Left forelimb (tissue), 1 donor: ENCODE measurements around the gene SCAI.
"Not testable (repeated sequence)": the region's sequence is repeated elsewhere in the genome, so short reads cannot be mapped to it uniquely, and the experiment has no call there.

Source experiments
- DNase-seq: peaks from one replicate; pipeline ENCODE4 v3.0.0-alpha.2; 2018; ENCODE audit warnings: low spot score

The SCAI gene

GRCh38 chr9:125150349-125151245 is 7.3 kb upstream of the SCAI start:
- no peak for DNase-seq

- DNase-seq, result no peak
These were observed 4.1 kb upstream of the SCAI start for GRCh38 chr9:125147401-125147951.

GRCh38 chr9:125146247-125146646 is 2.9 kb upstream of the SCAI start:
- no peak for DNase-seq

GRCh38 chr9:125145425-125145824 is 2.1 kb upstream of the SCAI start:
- no peak for DNase-seq

- DNase-seq, result no peak
These were observed 560 bp downstream of the SCAI start for GRCh38 chr9:125142560-125143376.

GRCh38 chr9:125141751-125142150 is 1.6 kb downstream of the SCAI start:
- no peak for DNase-seq

- no peak for DNase-seq
These were observed 2.1 kb downstream of the SCAI start for GRCh38 chr9:125141251-125141650.

- no peak for DNase-seq
These were observed 2.8 kb downstream of the SCAI start for GRCh38 chr9:125140576-125140975.

- DNase-seq, result no peak
These were observed 6.1 kb downstream of the SCAI start for GRCh38 chr9:125137200-125137599.

- DNase-seq, result no peak
These were observed 8.4 kb downstream of the SCAI start for GRCh38 chr9:125134976-125135375.

- DNase-seq, result no peak
These were observed 9.7 kb downstream of the SCAI start for GRCh38 chr9:125133403-125134329.

GRCh38 chr9:125131778-125132177 is 11.6 kb downstream of the SCAI start:
- no peak for DNase-seq

GRCh38 chr9:125126019-125126746 is 17.1 kb downstream of the SCAI start:
- peak; percentile 87 for DNase-seq

- no peak for DNase-seq
These were observed 17.8 kb downstream of the SCAI start for GRCh38 chr9:125125523-125125922.

GRCh38 chr9:125121146-125121545 is 22.2 kb downstream of the SCAI start:
- DNase-seq, result no peak

GRCh38 chr9:125119643-125120286 is 23.6 kb downstream of the SCAI start:
- no peak for DNase-seq

- DNase-seq, result not testable (repeated sequence)
These were observed 24.6 kb downstream of the SCAI start for GRCh38 chr9:125118696-125119095.

GRCh38 chr9:125114503-125114902 is 28.8 kb downstream of the SCAI start:
- not testable (repeated sequence) for DNase-seq

- no peak for DNase-seq
These were observed 32.9 kb downstream of the SCAI start for GRCh38 chr9:125110464-125110863.

- not testable (repeated sequence) for DNase-seq
These were observed 34.8 kb downstream of the SCAI start for GRCh38 chr9:125108541-125108940.
